GM21367 (cell line): ENCODE measurements around the gene DHRS11.

Source experiments
- ATAC-seq: cut with Tn5 transposase; IDR thresholded peaks from one replicate; pipeline ENCODE4 v1.9.1; 2021; ENCODE audit not compliant: unreplicated experiment

The DHRS11 gene

GRCh38 chr17:36613155-36613554 is 21.5 kb downstream of the DHRS11 start:
- no peak for ATAC-seq

GRCh38 chr17:36614081-36614480 is 22.4 kb downstream of the DHRS11 start:
- ATAC-seq = no peak

- ATAC-seq = no peak
These were observed 23.3 kb downstream of the DHRS11 start for GRCh38 chr17:36614933-36615332.

GRCh38 chr17:36616061-36617029 is 24.7 kb downstream of the DHRS11 start:
- ATAC-seq = no peak

GRCh38 chr17:36617773-36618172 is 26.1 kb downstream of the DHRS11 start:
- ATAC-seq = no peak

GRCh38 chr17:36623281-36623680 is 31.6 kb downstream of the DHRS11 start:
- ATAC-seq = no peak

- no peak for ATAC-seq
These were observed 33.5 kb downstream of the DHRS11 start for GRCh38 chr17:36625188-36625587.

GRCh38 chr17:36627101-36627500 is 35.4 kb downstream of the DHRS11 start:
- no peak for ATAC-seq

- no peak for ATAC-seq
These were observed 36.9 kb downstream of the DHRS11 start for GRCh38 chr17:36628576-36628975.

GRCh38 chr17:36629252-36629847 is 37.7 kb downstream of the DHRS11 start:
- no peak for ATAC-seq

- no peak for ATAC-seq
These were observed 38.4 kb downstream of the DHRS11 start for GRCh38 chr17:36629970-36630502.

- ATAC-seq = no peak
These were observed 39.3 kb downstream of the DHRS11 start for GRCh38 chr17:36631022-36631421.

- ATAC-seq = no peak
These were observed 41.5 kb downstream of the DHRS11 start for GRCh38 chr17:36632916-36633771.

GRCh38 chr17:36640346-36640745 is 48.7 kb downstream of the DHRS11 start:
- ATAC-seq = no peak

GRCh38 chr17:36640836-36641235 is 49.2 kb downstream of the DHRS11 start:
- ATAC-seq = no peak

- no peak for ATAC-seq
These were observed 49.7 kb downstream of the DHRS11 start for GRCh38 chr17:36641331-36641876.

GRCh38 chr17:36641877-36642845 is 50.5 kb downstream of the DHRS11 start:
- ATAC-seq = no peak

- ATAC-seq = no peak
These were observed 51.5 kb downstream of the DHRS11 start for GRCh38 chr17:36643086-36643685.

- ATAC-seq = no peak
These were observed 53.7 kb downstream of the DHRS11 start for GRCh38 chr17:36645422-36645821.
